Measurements from ENCODE around the gene GJC2.
"Not testable (repeated sequence)": the region's sequence is repeated elsewhere in the genome, so short reads cannot be mapped to it uniquely, and the experiment has no call there.

The GJC2 gene

DNA sequence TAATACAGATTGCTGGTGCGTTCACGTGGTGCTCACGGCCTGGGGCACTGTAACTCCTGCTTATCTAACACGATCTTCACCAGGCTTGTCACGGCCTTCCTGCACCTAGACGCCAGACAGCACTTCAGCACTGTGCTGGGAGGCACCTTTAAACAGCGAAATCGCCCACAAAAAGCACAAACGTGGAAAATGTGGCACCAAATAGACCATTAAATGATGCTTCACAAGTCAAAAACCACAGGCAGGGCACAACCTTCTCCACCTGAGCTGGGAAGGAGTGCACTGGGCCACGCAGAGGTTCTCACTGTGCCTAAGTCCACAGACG, 35.9 kb downstream of the GJC2 start:
- DNase-seq (ENCODE audit: low read depth in 2 of 2) = no peak
- H3K4me3 ChIP-seq (replicated peaks in 1 of 2; ENCODE audit: low read depth in 2 of 2, low read length in 2 of 2) = no peak overlapping the region
- TF ChIP-seq, protein P1, sequence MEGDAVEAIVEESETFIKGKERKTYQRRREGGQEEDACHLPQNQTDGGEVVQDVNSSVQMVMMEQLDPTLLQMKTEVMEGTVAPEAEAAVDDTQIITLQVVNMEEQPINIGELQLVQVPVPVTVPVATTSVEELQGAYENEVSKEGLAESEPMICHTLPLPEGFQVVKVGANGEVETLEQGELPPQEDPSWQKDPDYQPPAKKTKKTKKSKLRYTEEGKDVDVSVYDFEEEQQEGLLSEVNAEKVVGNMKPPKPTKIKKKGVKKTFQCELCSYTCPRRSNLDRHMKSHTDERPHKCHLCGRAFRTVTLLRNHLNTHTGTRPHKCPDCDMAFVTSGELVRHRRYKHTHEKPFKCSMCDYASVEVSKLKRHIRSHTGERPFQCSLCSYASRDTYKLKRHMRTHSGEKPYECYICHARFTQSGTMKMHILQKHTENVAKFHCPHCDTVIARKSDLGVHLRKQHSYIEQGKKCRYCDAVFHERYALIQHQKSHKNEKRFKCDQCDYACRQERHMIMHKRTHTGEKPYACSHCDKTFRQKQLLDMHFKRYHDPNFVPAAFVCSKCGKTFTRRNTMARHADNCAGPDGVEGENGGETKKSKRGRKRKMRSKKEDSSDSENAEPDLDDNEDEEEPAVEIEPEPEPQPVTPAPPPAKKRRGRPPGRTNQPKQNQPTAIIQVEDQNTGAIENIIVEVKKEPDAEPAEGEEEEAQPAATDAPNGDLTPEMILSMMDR (IDR thresholded peaks at IDR 0.05; ENCODE audit: low read depth, low read length) = no peak

GRCh38 chr1:228188249-228188648, 38.5 kb downstream of the GJC2 start:
- not testable (repeated sequence) for H3K4me3 ChIP-seq (replicated peaks in 1 of 2; ENCODE audit: low read depth in 2 of 2, low read length in 2 of 2); DNase-seq (ENCODE audit: low read depth in 2 of 2)

DNA sequence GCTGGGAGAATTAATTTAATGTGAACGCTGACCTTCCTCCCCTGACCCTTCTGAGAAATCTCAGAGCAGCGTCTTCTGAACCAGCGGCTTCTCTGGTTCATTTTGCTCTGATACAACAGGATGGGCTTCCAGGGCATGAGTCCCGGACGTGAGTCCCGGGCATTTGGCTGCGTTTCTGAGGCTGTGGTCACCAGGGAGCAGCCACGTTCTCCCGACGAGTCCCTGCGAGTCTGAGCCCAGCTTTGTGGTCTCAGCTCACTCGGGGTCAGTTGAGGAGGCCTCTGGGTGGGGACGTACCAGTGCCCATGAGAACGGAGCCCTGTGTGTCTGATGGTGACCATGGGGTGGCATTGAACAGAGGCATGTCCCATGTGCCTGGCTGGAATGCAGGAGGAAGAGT, 40.5 kb downstream of the GJC2 start:
- DNase-seq (ENCODE audit: low read depth in 2 of 2) = no peak
- TF ChIP-seq, protein P1 (IDR thresholded peaks at IDR 0.05; ENCODE audit: low read depth, low read length) = no peak
- no peak overlapping the region for H3K4me3 ChIP-seq (replicated peaks in 1 of 2; ENCODE audit: low read depth in 2 of 2, low read length in 2 of 2)

DNA sequence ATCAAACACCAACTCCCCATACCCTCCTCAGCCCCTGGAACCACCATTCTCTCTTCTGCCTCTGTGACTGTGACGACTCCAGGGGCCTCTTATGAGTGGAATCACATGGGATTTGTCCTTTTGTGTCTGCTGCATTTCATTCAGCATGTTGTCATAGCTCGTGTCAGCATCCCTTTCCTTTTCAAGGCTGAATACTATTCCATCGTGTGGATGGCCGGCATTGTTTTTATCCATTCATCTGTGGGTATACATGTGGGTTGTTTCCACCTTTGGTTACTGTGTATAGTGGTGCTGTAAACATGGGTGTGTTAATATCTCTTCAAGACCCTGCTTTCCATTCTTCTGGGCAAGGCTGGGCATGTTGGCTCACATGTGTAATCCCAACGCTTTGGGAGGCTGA, 41.0 kb downstream of the GJC2 start:
- no peak for DNase-seq (ENCODE audit: low read depth in 2 of 2)
- no peak overlapping the region for H3K4me3 ChIP-seq (replicated peaks in 1 of 2; ENCODE audit: low read depth in 2 of 2, low read length in 2 of 2)
- TF ChIP-seq, protein P1 (IDR thresholded peaks at IDR 0.05; ENCODE audit: low read depth, low read length) = no peak

DNA sequence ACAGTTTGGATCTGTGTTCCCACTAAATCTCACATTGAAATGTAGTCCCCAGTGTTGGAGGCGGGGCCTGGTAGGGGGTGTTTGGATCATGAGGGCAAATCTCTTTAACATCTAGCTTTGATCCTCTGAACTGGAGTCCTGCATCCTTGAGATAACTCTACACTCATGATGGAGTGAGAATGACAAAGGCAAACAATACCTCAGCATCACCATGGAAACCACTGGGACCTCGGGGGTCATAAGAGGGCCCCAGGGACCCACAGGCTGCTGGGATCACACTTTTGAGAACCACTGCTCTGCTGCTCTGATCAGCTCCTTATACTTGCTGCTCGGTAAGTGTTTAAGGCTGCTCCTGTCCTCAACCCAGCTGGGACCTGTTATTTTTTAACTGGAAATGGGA, 44.7 kb downstream of the GJC2 start:
- H3K4me3 ChIP-seq (replicated peaks in 1 of 2; ENCODE audit: low read depth in 2 of 2, low read length in 2 of 2) = no peak overlapping the region
- no peak for DNase-seq (ENCODE audit: low read depth in 2 of 2)
- TF ChIP-seq, protein P1 (IDR thresholded peaks at IDR 0.05; ENCODE audit: low read depth, low read length) = no peak

DNA sequence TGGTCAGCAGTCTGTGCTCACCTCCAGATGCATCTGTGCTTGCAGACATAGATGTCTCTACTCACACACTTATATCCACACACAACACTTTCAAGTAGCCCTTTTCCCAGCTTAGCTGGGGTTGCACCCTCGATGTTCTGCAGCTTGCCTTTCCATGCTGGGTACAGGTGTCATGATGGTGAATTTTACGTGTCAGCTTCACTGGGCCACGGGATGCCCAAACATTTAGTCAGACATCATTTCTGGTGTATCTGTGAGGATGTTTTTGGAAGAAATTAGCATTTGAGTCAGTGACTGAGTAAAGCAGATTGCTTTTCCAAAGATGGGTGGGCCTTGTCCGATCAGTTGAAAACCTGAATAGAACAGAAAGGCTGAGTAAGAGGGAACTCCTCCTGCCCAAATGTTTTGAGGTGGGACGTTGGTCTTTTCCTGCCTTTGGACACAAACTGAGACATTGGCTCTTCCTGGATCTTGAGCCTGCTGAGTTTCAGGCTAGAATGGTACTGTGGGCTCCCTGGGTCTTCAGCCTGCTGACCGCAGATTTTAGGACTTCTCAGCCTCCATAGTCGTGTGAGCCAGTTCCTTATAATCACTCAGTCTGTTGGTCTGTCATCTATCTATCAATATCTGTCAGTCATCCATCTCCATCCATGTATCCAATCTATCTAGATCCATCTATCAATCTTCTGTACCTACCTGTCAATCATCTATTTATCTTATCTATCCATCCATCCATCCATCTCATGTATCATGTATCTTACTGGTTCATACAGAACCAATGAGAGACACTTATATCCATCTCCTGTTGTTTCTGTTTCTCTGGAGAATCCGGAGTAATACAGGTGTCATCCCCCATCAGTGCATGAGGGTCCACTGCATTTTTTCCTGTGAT, 45.4 kb downstream of the GJC2 start:
- no peak overlapping the region for H3K4me3 ChIP-seq (replicated peaks in 1 of 2; ENCODE audit: low read depth in 2 of 2, low read length in 2 of 2)
- TF ChIP-seq, protein P1 (IDR thresholded peaks at IDR 0.05; ENCODE audit: low read depth, low read length) = no peak
- DNase-seq (ENCODE audit: low read depth in 2 of 2) = no peak

DNA sequence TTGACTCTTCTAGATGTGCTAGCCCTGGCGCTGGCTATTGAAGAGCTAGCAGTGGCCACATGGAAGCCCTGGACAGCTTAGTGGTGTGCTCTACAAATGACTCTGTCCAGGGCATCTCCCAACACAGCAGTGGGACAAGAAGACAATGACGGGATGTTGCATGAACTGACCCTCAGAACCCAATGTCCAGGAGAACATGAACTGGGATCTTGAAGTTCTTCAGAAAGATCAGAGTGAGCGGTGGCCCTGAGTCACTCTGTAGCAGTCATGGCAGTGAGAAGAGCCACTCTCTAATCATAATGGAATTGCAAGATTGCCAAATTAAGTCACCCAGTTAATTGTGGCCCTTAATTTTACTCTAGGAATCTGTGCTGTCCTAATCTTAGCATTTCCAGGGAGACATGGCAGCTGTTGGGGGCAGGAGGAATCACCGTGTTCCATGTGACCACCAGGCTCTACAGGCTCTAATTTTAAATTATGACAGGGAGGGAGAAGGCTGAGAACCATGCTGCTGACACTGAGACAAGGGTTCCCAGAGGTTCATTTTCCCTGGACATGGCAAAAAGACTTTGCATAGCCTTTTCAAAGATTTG, 47.9 kb downstream of the GJC2 start:
- TF ChIP-seq, protein P1 (IDR thresholded peaks at IDR 0.05; ENCODE audit: low read depth, low read length) = no peak
- H3K4me3 ChIP-seq (replicated peaks in 1 of 2; ENCODE audit: low read depth in 2 of 2, low read length in 2 of 2) = no peak overlapping the region
- DNase-seq (ENCODE audit: low read depth in 2 of 2) = no peak

All from cardiac fibroblast (primary cell).